ENCODE data around the gene WDFY4. TPM values are rescaled to one million over a fixed set of nuclear protein-coding genes. Genes with fewer than 3 reads are reported as not detected.

Gene WDFY4
- polyA plus RNA-seq, 1 donor (not counting 4 experiments of a cell fraction or from before 2014, with no cell fraction given) = 0.04 TPM

DNA sequence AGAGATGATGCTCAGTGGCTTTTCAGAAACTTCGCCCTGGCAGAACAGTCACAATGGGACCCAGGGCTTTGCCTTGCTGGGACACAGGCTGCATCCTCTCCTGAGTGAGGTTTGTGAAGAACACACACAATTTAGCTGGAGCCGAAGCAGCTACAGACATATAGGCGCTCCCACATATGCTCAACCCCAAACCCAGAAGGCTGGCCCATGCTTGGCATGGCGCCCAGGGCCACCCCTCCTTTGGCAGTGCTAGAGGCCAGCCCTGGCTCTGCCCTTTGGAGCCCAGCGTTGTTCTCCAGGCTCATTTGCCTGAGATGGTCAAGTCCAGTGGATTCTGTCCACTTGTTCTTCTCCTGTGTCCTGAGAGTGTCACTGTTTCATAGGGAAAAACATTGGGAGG, 94.4 kb downstream of the WDFY4 start:
- Histone ChIP-seq H3K27ac (ENCODE audit: control insufficient read depth, insufficient read depth, low read length) (no peak overlapping the region), H3K27me3 (ENCODE audit: control insufficient read depth, extremely low read depth, insufficient read depth, low read length) (peaks cover 4% of the 10 kb centered on the region), H3K36me3 (ENCODE audit: control insufficient read depth in 2 of 2, extremely low read depth in 1 of 2, insufficient read depth in 2 of 2, low read length in 2 of 2) (no peaks in the 10 kb centered on the region), H3K9me3 (ENCODE audit: control insufficient read depth, low read depth, low read length) (no peaks in the 10 kb centered on the region), H2AFZ (ENCODE audit: control insufficient read depth, low read length) (no peak overlapping the region), H3K4me2 (ENCODE audit: control insufficient read depth, extremely low read depth, insufficient read depth, low read depth, low read length) (no peak overlapping the region), H3K9ac (ENCODE audit: control insufficient read depth, extremely low read depth, insufficient read depth, low read length) (no peak overlapping the region), H3K4me1 (ENCODE audit: control insufficient read depth, extremely low read depth, insufficient read depth, low read length) (no peaks in the 10 kb centered on the region), H3K9me1 (ENCODE audit: control insufficient read depth, extremely low read depth, insufficient read depth, low read length) (no peaks in the 10 kb centered on the region), H3K4me3 (ENCODE audit: control insufficient read depth in 2 of 3, extremely low read depth in 1 of 3, insufficient read depth in 2 of 3, low read depth in 1 of 3, low read length in 3 of 3) (no peak overlapping the region), H4K20me1 (ENCODE audit: control insufficient read depth, extremely low read depth, insufficient read depth, low read length) (no peaks in the 10 kb centered on the region), H3K79me2 (ENCODE audit: control insufficient read depth, insufficient read depth, low read length) (no peaks in the 10 kb centered on the region)
- DNase-seq (ENCODE audit: low read depth, low spot score) = no peak
- dilution Hi-C loops (cut with MboI; ENCODE audit: extremely low pct_ligation_motif_present, low sequenced_read_pairs) = no loop called here
- TF ChIP-seq, protein P1, sequence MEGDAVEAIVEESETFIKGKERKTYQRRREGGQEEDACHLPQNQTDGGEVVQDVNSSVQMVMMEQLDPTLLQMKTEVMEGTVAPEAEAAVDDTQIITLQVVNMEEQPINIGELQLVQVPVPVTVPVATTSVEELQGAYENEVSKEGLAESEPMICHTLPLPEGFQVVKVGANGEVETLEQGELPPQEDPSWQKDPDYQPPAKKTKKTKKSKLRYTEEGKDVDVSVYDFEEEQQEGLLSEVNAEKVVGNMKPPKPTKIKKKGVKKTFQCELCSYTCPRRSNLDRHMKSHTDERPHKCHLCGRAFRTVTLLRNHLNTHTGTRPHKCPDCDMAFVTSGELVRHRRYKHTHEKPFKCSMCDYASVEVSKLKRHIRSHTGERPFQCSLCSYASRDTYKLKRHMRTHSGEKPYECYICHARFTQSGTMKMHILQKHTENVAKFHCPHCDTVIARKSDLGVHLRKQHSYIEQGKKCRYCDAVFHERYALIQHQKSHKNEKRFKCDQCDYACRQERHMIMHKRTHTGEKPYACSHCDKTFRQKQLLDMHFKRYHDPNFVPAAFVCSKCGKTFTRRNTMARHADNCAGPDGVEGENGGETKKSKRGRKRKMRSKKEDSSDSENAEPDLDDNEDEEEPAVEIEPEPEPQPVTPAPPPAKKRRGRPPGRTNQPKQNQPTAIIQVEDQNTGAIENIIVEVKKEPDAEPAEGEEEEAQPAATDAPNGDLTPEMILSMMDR (optimal IDR thresholded peaks at IDR 0.05 in 1 of 3, IDR thresholded peaks at IDR 0.05 in 1 of 3, conservative IDR thresholded peaks at IDR 0.05 in 1 of 3; ENCODE audit: extremely low read depth in 1 of 3, insufficient read depth in 2 of 3, low read length in 3 of 3) = no peak
- TF ChIP-seq EZH2 (IDR thresholded peaks at IDR 0.05; ENCODE audit: low read length) = no peak
- FAIRE-seq = no peak

DNA sequence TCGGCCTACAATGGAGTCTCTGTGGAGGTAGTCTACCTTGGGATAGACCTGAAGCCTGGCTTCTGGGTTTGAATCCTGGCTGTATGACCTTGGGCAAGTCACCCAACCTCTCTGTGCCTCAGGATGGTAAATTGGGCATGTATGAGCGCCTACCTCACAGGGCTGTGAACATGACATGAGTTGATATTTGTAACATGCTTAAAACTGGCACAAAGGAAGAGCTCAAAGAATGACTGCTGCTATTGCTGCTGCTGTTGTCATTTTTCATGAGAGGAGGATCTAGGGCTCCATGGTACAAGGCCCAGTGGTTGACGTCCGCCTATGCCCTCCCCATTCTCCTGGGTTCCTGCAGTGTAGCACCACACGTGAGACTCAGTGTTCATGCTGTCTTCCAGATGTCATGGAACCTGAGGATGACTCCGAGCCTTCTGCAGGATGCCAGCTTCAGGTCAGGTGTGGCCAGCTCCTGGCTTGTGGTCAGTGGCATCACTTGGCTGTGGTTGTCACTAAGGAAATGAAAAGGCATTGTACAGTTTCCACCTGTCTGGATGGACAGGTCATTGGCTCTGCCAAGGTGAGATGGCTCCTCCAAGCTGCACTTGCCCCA, 95.0 kb downstream of the WDFY4 start:
- Histone ChIP-seq H2AFZ (ENCODE audit: control insufficient read depth, low read length) (no peak overlapping the region), H3K36me3 (ENCODE audit: control insufficient read depth in 2 of 2, extremely low read depth in 1 of 2, insufficient read depth in 2 of 2, low read length in 2 of 2) (no peaks in the 10 kb centered on the region), H3K27me3 (ENCODE audit: control insufficient read depth, extremely low read depth, insufficient read depth, low read length) (peaks cover 4% of the 10 kb centered on the region), H3K9ac (ENCODE audit: control insufficient read depth, extremely low read depth, insufficient read depth, low read length) (no peak overlapping the region), H3K9me3 (ENCODE audit: control insufficient read depth, low read depth, low read length) (no peaks in the 10 kb centered on the region), H3K4me2 (ENCODE audit: control insufficient read depth, extremely low read depth, insufficient read depth, low read depth, low read length) (no peak overlapping the region), H3K27ac (ENCODE audit: control insufficient read depth, insufficient read depth, low read length) (no peak overlapping the region), H3K4me3 (ENCODE audit: control insufficient read depth in 2 of 3, extremely low read depth in 1 of 3, insufficient read depth in 2 of 3, low read depth in 1 of 3, low read length in 3 of 3) (no peak overlapping the region), H4K20me1 (ENCODE audit: control insufficient read depth, extremely low read depth, insufficient read depth, low read length) (no peaks in the 10 kb centered on the region), H3K79me2 (ENCODE audit: control insufficient read depth, insufficient read depth, low read length) (no peaks in the 10 kb centered on the region), H3K9me1 (ENCODE audit: control insufficient read depth, extremely low read depth, insufficient read depth, low read length) (no peaks in the 10 kb centered on the region), H3K4me1 (ENCODE audit: control insufficient read depth, extremely low read depth, insufficient read depth, low read length) (no peaks in the 10 kb centered on the region)
- dilution Hi-C loops (cut with MboI; ENCODE audit: extremely low pct_ligation_motif_present, low sequenced_read_pairs) = no loop called here
- TF ChIP-seq, protein P1 (optimal IDR thresholded peaks at IDR 0.05 in 1 of 3, IDR thresholded peaks at IDR 0.05 in 1 of 3, conservative IDR thresholded peaks at IDR 0.05 in 1 of 3; ENCODE audit: extremely low read depth in 1 of 3, insufficient read depth in 2 of 3, low read length in 3 of 3) = no peak
- no peak for TF ChIP-seq EZH2 (IDR thresholded peaks at IDR 0.05; ENCODE audit: low read length)
- DNase-seq (ENCODE audit: low read depth, low spot score) (no peak), FAIRE-seq (no peak)

All from keratinocyte (primary cell).